ENCODE data around the gene PARPBP.
"Not testable (repeated sequence)": the region's sequence is repeated elsewhere in the genome, so short reads cannot be mapped to it uniquely, and the experiment has no call there.

DNA sequence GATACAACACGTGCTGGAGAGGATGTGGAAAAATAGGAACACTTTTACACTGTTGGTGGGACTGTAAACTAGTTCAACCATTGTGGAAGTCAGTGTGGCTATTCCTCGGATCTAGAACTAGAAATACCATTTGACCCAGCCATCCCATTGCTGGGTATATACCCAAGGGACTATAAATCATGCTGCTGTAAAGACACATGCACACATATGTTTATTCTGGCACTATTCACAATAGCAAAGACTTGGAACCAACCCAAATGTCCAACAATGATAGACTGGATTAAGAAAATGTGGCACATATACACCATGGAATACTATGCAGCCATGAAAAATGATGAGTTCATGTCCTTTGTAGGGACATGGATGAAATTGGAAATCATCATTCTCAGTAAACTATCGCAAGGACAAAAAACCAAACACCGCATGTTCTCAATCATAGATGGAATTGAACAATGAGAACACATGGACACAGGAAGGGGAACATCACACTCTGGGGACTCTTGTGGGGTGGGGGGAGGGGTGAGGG is 27.1 kb downstream of the PARPBP start:
- TF ChIP-seq, protein P1, sequence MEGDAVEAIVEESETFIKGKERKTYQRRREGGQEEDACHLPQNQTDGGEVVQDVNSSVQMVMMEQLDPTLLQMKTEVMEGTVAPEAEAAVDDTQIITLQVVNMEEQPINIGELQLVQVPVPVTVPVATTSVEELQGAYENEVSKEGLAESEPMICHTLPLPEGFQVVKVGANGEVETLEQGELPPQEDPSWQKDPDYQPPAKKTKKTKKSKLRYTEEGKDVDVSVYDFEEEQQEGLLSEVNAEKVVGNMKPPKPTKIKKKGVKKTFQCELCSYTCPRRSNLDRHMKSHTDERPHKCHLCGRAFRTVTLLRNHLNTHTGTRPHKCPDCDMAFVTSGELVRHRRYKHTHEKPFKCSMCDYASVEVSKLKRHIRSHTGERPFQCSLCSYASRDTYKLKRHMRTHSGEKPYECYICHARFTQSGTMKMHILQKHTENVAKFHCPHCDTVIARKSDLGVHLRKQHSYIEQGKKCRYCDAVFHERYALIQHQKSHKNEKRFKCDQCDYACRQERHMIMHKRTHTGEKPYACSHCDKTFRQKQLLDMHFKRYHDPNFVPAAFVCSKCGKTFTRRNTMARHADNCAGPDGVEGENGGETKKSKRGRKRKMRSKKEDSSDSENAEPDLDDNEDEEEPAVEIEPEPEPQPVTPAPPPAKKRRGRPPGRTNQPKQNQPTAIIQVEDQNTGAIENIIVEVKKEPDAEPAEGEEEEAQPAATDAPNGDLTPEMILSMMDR (IDR thresholded peaks at IDR 0.05 in 4 of 5, conservative IDR thresholded peaks at IDR 0.05 in 1 of 5), result not testable (repeated sequence)
- TF ChIP-seq POLR2A (IDR thresholded peaks at IDR 0.05), result not testable (repeated sequence)

Measured in gastrocnemius medialis (tissue), 4 donors.